ENCODE results near the gene DNAJC15.

GRCh38 chr13:43140985-43141384 is 117.6 kb downstream of the DNAJC15 start:
- no peak for TF ChIP-seq POLR2A (IDR thresholded peaks at IDR 0.05)
- no peak for TF ChIP-seq CTCF (IDR thresholded peaks at IDR 0.05)
- TF ChIP-seq POLR2AphosphoS5 (IDR thresholded peaks at IDR 0.05), result no peak
